HepG2 (cell line): ENCODE measurements around the gene CCDC34. TPM values are rescaled to one million over a fixed set of nuclear protein-coding genes. Genes with fewer than 3 reads are reported as not detected.

Experiments used
- AHR ChIP-seq: IDR thresholded peaks from 2 replicates; pipeline ENCODE4 v1.6.1; 2018; ENCODE audit warnings: missing genetic modification reagents, missing compliant biosample characterization
- ATF3 ChIP-seq: sonication (generic); formaldehyde crosslinking; IDR thresholded peaks from 2 replicates; pipeline ENCODE4 v1.4.0; 2020; ENCODE audit warnings: missing genetic modification reagents
- ATM ChIP-seq: fragments of 450-650 bp; IDR thresholded peaks from 2 replicates; pipeline ENCODE4 v1.7.1; 2017; ENCODE audit warnings: mild to moderate bottlenecking, borderline replicate concordance
- BRF2 ChIP-seq: sonication (generic); formaldehyde crosslinking; IDR thresholded peaks from 2 replicates; pipeline ENCODE4 v1.8.1; 2022; ENCODE audit warnings: mild to moderate bottlenecking, missing genetic modification reagents
- CEBPZ ChIP-seq: IDR thresholded peaks from 2 replicates; pipeline ENCODE4 v1.6.1; 2012; ENCODE audit warnings: low read length, improper control_type of control experiment
- DMAP1 ChIP-seq: IDR thresholded peaks from 2 replicates; pipeline ENCODE4 v1.6.1; 2016
- ESRRA ChIP-seq: sonication (generic); formaldehyde crosslinking; IDR thresholded peaks from 2 replicates; pipeline ENCODE4 v1.5.1; 2020; ENCODE audit warnings: mild to moderate bottlenecking, low read depth, missing genetic modification reagents
- GPN1 ChIP-seq: sonication (generic); formaldehyde crosslinking; IDR thresholded peaks from 2 replicates; pipeline ENCODE4 v1.5.1; 2020; ENCODE audit warnings: missing genetic modification reagents, borderline replicate concordance
- HES4 ChIP-seq: sonication (generic); formaldehyde crosslinking; IDR thresholded peaks from 2 replicates; pipeline ENCODE4 v1.9.0; 2021; ENCODE audit warnings: mild to moderate bottlenecking, missing genetic modification reagents, borderline replicate concordance
- HIVEP1 ChIP-seq: sonication (generic); formaldehyde crosslinking; IDR thresholded peaks from 2 replicates; pipeline ENCODE4 v1.4.0; 2020; ENCODE audit warnings: mild to moderate bottlenecking, missing genetic modification reagents
- MEF2D ChIP-seq: sonication (generic); formaldehyde crosslinking; IDR thresholded peaks from 2 replicates; pipeline ENCODE4 v1.5.1; 2020; ENCODE audit warnings: mild to moderate bottlenecking, missing genetic modification reagents
- MEIS1 ChIP-seq: sonication (generic); formaldehyde crosslinking; IDR thresholded peaks from 2 replicates; pipeline ENCODE4 v1.9.0; 2021; ENCODE audit warnings: mild to moderate bottlenecking, missing genetic modification reagents, moderate library complexity, borderline replicate concordance
- NAIF1 ChIP-seq: sonication (generic); formaldehyde crosslinking; IDR thresholded peaks from 2 replicates; pipeline ENCODE4 v1.5.0; 2020; ENCODE audit warnings: mild to moderate bottlenecking, missing genetic modification reagents, borderline replicate concordance
- POLR2A ChIP-seq, 2 experiments: IDR thresholded peaks; 2 replicates each; pipeline ENCODE4 v1.6.1; 2011; ENCODE audit warnings: low read depth in 2 of 2, low read length in 2 of 2, mild to moderate bottlenecking in 1 of 2, moderate library complexity in 1 of 2; ENCODE audit not compliant: insufficient read depth in 1 of 2
- SMAD3 ChIP-seq: sonication (generic); formaldehyde crosslinking; IDR thresholded peaks from 2 replicates; pipeline ENCODE4 v1.4.0; 2020; ENCODE audit warnings: missing genetic modification reagents
- SYNCRIP ChIP-seq: fragments of 200-400 bp; formaldehyde crosslinking; IDR thresholded peaks from 2 replicates; pipeline ENCODE4 v1.6.1; 2018; ENCODE audit warnings: mild to moderate bottlenecking, low read depth, low read length; ENCODE audit not compliant: insufficient read depth
- ZFY ChIP-seq: sonication (generic); formaldehyde crosslinking; IDR thresholded peaks from 2 replicates; pipeline ENCODE4 v1.4.0; 2020; ENCODE audit warnings: missing genetic modification reagents
- ZNF20 ChIP-seq: sonication (generic); formaldehyde crosslinking; IDR thresholded peaks from 2 replicates; pipeline ENCODE4 v1.4.0; 2020; ENCODE audit warnings: mild to moderate bottlenecking, moderate library complexity, missing genetic modification reagents
- ZNF331 ChIP-seq: sonication (generic); formaldehyde crosslinking; IDR thresholded peaks from 2 replicates; pipeline ENCODE4 v1.4.0; 2020; ENCODE audit warnings: missing genetic modification reagents
- ZNF503 ChIP-seq: sonication (generic); formaldehyde crosslinking; IDR thresholded peaks from 2 replicates; pipeline ENCODE4 v1.4.0; 2020; ENCODE audit warnings: missing genetic modification reagents
- ZNF550 ChIP-seq: sonication (generic); formaldehyde crosslinking; IDR thresholded peaks from 2 replicates; pipeline ENCODE4 v1.4.0; 2020; ENCODE audit warnings: mild to moderate bottlenecking, missing genetic modification reagents, borderline replicate concordance
- ZNF572 ChIP-seq: sonication (generic); formaldehyde crosslinking; IDR thresholded peaks from 2 replicates; pipeline ENCODE4 v1.5.1; 2020; ENCODE audit warnings: mild to moderate bottlenecking, missing genetic modification reagents
- ZNF644 ChIP-seq: IDR thresholded peaks from 2 replicates; pipeline ENCODE4 v1.6.1; 2016; ENCODE audit warnings: low read depth
- ZNF720 ChIP-seq: sonication (generic); formaldehyde crosslinking; IDR thresholded peaks from 2 replicates; pipeline ENCODE4 v1.4.0; 2020; ENCODE audit warnings: missing genetic modification reagents
- ZNF75D ChIP-seq: sonication (generic); formaldehyde crosslinking; IDR thresholded peaks from 2 replicates; pipeline ENCODE4 v1.8.1; 2023; ENCODE audit warnings: missing genetic modification reagents, mild to moderate bottlenecking, borderline replicate concordance
- ZNF788 ChIP-seq: sonication (generic); formaldehyde crosslinking; IDR thresholded peaks from 2 replicates; pipeline ENCODE4 v1.5.0; 2020; ENCODE audit warnings: mild to moderate bottlenecking, missing genetic modification reagents, borderline replicate concordance
- polyA plus RNA-seq, 8 experiments: library from polyadenylated mRNA; depleted of rRNA in 3 of 8; stranded (reverse) in 7 of 8; unstranded in 1 of 8; fragments of >200 nt; fragmentation: Illumina TruSeq in 4 of 8; extraction: Trizol in 4 of 8; gene quantifications; 2 replicates each; pipeline versions ENCODE4 v1.2.1 to v1.2.3, GENCODE V29; 2011 to 2016; ENCODE audit warnings: low read depth in 4 of 8, missing spikeins in 1 of 8, mixed read lengths in 1 of 8; ENCODE audit not compliant: insufficient read depth in 1 of 8
- total RNA-seq, 5 experiments: library from RNA; depleted of rRNA; stranded (reverse); fragments of >200 nt; fragmentation: Illumina TruSeq; extraction: Trizol; gene quantifications; 2 replicates each; pipeline ENCODE4 v1.2.3, GENCODE V29; 2016; ENCODE audit warnings: low read depth in 1 of 5

Gene CCDC34
- total and polyA plus RNA-seq, 2 of the 13 experiments (the other 11 are each of a cell fraction or from before 2014, with no cell fraction given) = 7.6 to 34.3 TPM

- TF ChIP-seq ATM = no peak
- TF ChIP-seq ZFY (CRISPR knock-in tag) = no peak
- TF ChIP-seq ZNF572 (CRISPR knock-in tag) = no peak
- 0 out of 2 replicates have a peak, but pooled peaks have one; percentile 16 for TF ChIP-seq SMAD3
- no peak for TF ChIP-seq HIVEP1 (CRISPR knock-in tag)
- TF ChIP-seq AHR (CRISPR knock-in tag) = no peak
- TF ChIP-seq ZNF644 (CRISPR knock-in tag) = no peak
- TF ChIP-seq ZNF550 (CRISPR knock-in tag) = no peak
- no peak for TF ChIP-seq POLR2A (IDR thresholded peaks at IDR 0.05; ENCODE audit: insufficient read depth in 1 of 2, low read depth in 2 of 2, low read length in 2 of 2)
- TF ChIP-seq DMAP1 (CRISPR knock-in tag) = no peak
- TF ChIP-seq ESRRA = 0 out of 2 replicates have a peak, but pooled peaks have one; percentile 24
- peak; percentile 21; the same call in 1 of the 2 replicates for TF ChIP-seq MEF2D
- TF ChIP-seq GPN1 (CRISPR knock-in tag) = no peak
- no peak for TF ChIP-seq MEIS1 (CRISPR knock-in tag)
- TF ChIP-seq ZNF503 = 0 out of 2 replicates have a peak, but pooled peaks have one; percentile 15
- TF ChIP-seq ZNF331 = peak; percentile 51; the same call in 1 of the 2 replicates
- no peak for TF ChIP-seq ZNF75D (CRISPR knock-in tag)
- TF ChIP-seq BRF2 (CRISPR knock-in tag) = no peak; the same call in 1 of the 2 replicates
- TF ChIP-seq SYNCRIP = no peak
- TF ChIP-seq ZNF720 (CRISPR knock-in tag) = no peak
- no peak for TF ChIP-seq CEBPZ
- no peak for TF ChIP-seq ZNF788 (CRISPR knock-in tag)
- TF ChIP-seq HES4 (CRISPR knock-in tag) = no peak
- TF ChIP-seq ZNF20 = no peak
- 0 out of 2 replicates have a peak, but pooled peaks have one; percentile 35 for TF ChIP-seq NAIF1 (CRISPR knock-in tag)
- TF ChIP-seq ATF3 (CRISPR knock-in tag) = no peak
Measured at GRCh38 chr11:27395556-27396258, 32.7 kb upstream of the CCDC34 start (continued).
